Activated T-cell treated with anti-CD3 and anti-CD28 coated beads for 1 hour (primary cell): Measurements from ENCODE around the gene CAPN15.

Experiments used
- DNase-seq: peaks from one replicate; pipeline ENCODE4 v3.0.0-alpha.2; 2020; ENCODE audit warnings: low read depth

Gene CAPN15

GRCh38 chr16:578232-578869 lies 50.8 kb downstream of the CAPN15 start:
- DNase-seq = no peak

- peak; percentile 45 for DNase-seq
Measured at GRCh38 chr16:578870-579405, 51.4 kb downstream of the CAPN15 start.

GRCh38 chr16:580141-580945 lies 52.8 kb downstream of the CAPN15 start:
- no peak for DNase-seq

- no peak for DNase-seq
Measured at GRCh38 chr16:580946-581498, 53.5 kb downstream of the CAPN15 start.

DNA sequence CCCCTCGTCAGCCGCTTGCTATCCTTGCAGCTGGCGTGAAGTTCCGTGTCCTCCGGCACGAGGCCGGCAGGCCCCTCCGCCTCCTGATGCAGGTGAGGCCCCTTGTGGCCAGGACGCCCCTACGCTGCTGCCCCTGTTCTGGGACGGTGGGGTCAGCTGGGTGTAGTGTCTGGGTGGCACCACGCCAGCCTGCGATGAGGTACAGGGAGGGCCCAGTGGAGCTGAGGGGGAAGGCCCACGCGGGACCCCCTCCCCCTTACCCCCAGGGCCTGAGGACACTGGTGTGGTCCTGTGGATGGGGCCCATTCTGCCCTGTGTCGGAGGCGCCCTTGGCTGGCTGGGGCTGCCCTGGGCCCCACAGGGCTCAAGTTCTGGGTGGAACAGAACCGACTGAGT lies 54.7 kb downstream of the CAPN15 start:
- no peak for DNase-seq

DNA sequence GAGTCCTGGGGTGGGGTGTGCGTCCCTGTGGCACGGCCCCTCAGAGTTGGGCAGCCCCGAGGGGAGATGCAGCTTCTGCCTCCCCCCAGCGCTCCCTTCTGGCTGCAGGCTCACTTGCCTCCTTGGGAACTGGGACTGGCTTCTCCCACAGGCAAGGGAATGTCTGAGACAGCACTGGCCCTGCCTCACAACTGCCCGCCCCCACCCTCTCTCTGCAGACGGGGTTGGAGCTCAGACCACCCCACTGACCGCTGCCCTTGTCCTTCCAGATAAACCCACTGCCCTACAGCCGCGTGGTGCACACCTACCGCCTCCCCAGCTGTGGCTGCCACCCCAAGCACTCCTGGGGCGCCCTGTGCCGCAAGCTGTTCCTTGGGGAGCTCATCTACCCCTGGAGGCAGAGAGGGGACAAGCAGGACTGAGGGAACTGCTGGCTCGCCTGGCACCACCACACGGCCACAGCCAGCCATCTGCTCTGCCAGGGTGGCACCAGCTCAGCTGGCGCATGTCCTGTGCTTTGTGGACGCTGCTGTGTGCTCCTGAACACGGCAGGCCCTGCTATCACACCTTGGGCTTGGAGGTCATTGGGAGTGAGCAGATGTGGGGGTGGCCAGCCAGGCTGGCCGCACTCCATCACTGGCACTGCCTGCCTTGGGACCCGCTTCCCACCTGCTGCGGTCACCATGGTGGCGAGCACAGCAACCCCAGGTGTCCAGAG lies 55.3 kb downstream of the CAPN15 start:
- DNase-seq = no peak

DNA sequence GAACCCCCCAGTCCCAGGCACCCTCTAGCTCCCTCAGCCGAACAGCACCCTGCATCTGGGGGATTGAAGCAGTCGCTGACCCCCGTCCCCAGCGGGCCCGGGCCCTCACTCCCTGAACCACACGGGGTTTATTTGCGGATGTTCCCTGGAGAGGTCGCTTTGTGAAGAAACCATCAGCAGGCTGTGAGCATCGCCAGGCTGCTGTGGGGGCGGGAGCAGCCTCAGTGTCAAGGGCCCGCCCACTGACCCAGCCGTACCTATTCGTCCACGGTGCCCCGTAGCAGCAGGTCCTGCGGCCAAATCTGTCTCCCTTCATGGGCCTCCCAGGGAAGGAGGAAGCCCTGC lies 55.9 kb downstream of the CAPN15 start:
- DNase-seq = no peak

DNA sequence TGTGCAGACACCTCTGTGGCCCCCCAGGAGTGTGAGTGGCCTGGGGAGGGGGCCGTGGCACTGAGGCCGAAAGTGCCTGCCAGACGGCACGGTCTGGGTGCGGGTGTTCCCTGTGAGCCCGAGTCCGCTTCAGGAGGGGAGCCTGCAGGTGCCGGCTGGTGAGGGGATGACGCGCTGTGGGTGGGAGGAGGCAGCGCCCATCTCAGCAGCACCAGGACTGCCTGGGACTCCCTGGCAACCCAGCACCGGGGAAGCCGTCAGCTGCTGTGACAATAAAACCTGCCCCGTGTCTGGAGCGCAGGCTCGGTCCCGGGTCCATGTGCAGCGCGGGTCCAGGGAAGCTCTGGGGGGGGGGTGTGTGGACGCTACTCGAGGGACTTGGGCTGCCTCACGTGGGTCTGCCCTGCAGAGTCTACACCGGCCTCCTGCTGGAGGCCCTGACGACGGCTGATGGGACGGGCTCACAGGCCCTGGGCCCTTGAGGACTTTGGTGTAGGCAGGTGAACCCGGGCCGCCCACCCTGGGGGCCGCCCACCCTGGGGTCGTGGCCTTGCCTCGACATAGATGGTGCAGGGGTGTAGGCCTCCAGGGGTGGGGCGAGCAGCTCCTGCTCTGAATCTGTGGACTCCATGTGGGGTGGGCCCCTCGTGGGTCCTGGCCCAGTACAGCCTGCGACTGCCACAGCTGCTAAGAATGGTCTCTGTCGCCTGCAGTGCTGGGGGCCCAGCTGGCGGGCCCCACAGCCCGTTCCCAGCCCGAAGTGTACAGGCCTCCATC lies 56.5 kb downstream of the CAPN15 start:
- DNase-seq = no peak

- DNase-seq = no peak
Measured at GRCh38 chr16:585351-585750, 57.8 kb downstream of the CAPN15 start.

GRCh38 chr16:586047-586644 lies 58.6 kb downstream of the CAPN15 start:
- no peak for DNase-seq

DNA sequence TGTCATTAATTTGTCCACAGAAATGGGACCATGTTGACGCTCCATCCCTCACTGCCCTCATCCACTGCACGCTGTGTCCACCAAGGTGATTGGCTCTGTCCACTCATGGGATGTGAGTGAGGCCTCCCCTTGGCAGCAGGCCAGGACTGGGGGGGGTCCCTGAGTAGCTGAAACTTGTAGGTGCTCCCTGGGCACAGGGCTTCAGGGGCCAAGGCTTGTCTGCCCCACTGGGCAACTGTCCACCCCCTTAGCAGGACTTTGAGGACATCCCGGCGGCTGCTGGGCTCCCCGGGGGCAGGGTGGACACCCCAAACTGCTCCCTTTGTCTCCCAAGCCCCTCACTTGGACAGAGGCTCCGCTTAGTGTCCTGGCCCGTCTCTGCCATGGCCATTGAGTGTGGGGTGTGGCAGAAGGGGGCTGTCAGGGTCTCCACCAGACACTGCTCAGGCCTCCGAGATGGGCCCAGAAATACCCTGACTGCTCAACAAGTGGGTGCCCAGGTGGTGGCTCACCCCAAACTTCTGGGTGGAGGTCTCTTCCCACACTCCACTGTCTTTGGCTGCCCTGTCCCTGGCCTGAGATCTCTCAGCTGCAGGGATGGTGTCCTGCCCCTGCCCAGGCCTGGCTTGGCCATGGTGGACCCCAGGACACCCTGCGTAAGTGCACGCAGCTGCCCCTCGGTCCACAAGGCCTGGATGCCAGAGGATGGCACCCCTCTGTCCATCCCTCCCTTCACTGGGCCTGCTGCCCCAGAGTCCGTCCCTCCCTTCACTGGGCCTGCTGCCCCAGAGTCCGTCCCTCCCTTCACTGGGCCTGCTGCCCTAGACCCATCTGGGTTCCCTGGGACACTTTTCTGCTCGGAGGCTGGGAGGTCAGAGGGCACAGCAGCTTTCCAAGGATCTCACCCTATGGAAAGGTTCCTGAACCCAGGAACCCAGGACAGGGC lies 59.4 kb downstream of the CAPN15 start:
- no peak for DNase-seq

- DNase-seq = peak; percentile 28
Measured at GRCh38 chr16:588639-588888, 61.1 kb downstream of the CAPN15 start.

DNA sequence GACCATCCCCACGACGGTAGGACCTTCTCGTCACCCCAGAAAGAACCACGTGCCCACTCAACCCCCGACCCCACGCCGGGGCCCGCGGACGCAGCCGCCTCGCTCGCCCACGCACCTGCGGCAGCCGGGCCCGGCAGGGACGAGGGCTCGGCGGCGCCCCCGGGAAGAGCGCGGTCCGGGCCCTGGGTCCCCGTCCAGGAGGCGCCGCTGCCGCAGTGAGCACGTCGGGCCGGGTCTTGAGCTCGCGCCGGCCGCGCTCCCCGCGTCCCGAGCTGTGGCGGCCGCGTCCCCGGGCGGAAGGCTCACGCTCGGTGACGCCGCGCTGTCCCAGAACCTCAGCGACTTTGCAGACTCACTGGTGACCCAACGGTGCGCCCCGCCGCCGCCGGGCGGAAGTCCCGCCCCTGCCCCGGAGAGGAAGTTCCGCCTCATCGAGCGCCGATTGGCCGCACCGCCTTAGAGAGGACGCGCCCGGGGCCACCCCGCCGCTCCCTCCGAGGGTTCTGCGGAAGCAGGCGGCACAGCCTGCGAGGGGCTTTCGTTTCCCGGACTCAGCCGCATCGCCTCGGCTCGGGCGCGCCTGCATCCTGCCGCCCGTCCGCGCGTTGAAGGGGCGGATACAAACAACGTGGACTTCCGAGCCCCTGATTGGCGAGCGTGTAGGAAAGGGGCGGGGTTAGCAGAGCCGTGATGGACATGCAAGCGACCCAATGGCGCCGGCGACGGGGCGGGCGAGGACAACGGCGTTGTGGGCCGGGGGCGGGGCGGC lies 61.6 kb downstream of the CAPN15 start:
- peak; percentile 98 for DNase-seq

- DNase-seq = peak; percentile 99
Measured at GRCh38 chr16:589658-590187, 62.2 kb downstream of the CAPN15 start, which contains the start of gene RAB40C. TSS of gene RAB40C (plus strand) at chr16:590066. CDS start at chr16:590292, 226 bp downstream.

- DNase-seq = no peak
Measured at GRCh38 chr16:590188-590814, 62.8 kb downstream of the CAPN15 start.

DNA sequence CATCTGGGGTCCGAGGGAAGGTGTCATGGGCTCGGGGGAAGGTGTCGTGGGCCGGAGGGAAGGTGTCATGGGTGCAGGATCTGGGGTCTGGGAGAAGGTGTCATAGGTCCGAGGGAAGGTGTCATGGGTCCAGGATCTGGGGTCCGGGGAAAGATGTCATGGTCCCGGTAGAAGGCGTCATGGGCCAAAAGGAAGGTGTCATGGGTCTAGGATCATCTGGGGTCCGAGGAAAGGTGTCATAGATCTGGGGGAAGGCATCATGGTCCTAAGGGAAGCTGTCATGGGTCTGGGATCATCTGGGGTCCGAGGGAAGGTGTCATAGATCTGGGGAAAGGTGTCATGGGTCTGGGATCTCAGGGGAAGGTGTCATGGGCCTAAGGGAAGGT lies 63.3 kb downstream of the CAPN15 start:
- DNase-seq = no peak

DNA sequence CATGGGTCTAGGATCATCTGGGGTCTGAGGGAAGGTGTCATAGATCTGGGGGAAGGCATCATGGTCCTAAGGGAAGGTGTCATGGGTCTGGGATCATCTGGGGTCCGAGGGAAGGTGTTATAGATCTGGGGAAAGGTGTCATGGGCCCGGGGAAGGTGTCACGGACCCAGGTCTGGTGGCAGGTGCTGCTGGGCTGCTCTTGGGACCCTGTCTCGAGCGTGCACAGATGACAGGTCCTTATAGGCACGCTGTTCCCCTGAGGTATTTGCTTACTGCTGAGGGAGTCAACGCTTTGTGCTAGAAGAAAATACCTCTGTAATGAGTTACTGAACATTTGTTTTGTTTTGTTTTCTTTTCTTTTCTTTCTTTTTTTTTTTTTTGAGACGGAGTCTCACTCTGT lies 63.7 kb downstream of the CAPN15 start:
- no peak for DNase-seq

GRCh38 chr16:591892-592517 lies 64.5 kb downstream of the CAPN15 start:
- DNase-seq = no peak
